NCI-H2227 treated with DMSO at 0.1 percent for 48 hours (cell line): ENCODE results near the gene STIM2.
"Not testable (repeated sequence)": the region's sequence is repeated elsewhere in the genome, so short reads cannot be mapped to it uniquely, and the experiment has no call there.

Source experiments
- DNase-seq: peaks from one replicate; lab custom pipeline; 2025; lab: John Stamatoyannopoulos, UW

The STIM2 gene

DNA sequence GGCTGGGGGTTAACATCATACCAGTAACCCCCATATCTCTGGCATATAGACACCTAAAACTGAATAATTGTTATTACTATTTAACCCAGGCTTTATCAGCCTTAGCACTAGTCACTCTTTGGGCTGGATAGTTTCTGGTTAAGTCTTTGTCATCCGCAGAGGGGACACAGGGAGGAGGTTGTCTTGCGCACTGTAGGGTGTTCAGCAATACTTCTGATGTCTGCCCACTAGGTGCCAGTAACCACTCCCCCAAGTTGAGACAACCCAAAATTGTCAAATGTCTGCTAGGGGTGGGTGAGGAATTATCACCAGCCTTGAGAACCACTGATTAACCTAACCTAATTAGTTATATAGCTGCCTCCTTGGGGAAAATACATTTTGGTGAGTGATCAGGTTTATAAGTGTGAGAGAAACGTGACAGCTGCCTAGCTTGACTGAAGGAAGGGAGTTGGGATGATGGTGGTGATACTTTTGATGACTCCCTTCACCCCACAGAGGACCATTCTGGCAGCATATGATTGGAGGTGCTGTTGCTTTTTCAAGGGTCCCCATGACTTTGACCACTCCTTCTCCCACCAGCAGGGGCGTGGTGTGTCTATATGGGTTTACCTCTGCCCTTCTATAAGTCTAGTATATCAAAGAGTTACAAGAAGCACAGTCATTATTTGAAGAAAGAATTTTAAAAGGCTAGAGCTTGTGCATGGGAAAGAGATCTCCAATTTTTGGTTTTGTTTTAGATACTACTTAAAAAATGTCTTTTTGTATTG, 140.9 kb downstream of the STIM2 start:
- DNase-seq = no peak

DNA sequence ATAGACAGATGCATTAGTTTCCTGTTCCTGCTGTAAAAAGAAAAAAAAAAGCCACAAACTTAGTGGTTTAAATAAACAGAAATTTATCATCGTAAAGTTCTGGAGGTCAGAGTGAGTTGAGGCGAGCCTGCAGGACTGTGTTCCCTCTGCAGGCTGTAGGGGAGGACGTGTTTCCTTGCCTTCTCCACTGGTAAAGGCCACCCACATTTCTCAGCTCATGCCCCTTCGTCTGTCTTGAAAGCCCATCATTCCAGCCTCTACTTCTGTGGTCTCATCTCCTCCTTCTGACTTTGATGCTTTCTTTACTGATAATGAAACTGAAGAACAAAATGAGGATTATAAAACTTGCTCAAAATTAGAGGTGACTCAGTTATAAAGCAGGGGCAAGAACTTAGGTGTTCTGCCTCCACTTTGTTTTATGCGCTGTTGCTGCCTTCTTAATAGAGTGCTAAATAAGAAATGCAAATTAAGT, 143.0 kb downstream of the STIM2 start:
- DNase-seq = no peak

DNA sequence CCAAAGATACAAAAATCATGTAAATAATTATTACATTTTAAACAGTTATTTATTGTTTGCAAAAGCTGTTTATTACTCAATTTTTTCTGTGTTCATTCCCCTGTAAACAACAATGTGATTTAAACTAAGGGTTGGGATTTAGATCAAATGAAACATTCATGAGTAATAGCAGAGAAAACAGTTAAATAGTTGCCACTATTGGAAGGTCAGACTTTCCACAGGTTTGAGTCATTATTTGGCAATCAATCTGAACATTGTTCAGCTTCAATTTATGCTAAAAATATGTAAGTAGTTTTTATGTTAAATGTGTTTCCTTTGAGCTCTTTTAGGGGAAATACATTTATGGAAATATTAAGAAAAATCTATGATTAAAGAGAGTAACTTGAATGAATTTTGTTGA, 144.9 kb downstream of the STIM2 start:
- no peak for DNase-seq

DNA sequence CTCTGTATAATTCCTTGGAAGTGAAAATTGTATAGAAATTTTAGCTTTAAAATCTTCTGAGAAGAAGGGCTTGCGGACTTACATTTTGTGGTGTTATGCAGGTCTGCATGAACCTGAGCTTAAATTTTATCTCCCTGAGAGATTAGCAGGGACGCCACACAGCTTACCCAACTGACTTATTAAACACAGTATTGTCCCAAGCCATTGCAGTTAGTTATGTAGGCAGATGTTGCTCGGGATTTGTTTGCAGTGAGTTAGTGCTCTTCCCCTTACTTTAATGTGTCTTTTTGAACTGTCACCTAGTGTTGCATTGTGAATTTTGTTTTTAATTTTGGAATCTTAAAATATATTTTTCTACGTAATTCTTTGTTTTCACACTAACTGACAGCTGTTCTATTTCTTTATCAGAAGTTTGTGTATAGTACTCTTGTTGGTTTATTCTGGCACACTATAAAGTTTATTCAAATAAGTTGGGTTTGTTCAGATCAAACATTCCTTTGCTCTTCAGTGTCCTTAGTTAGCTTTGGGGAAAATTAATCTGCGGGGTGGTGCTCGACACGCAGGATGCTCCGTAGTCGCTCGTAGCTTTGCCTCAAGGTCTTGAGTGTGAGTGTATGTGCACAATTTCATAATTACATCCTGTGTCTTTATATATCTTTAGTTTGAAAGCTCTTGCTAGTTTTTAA, 145.4 kb downstream of the STIM2 start:
- DNase-seq = no peak

DNA sequence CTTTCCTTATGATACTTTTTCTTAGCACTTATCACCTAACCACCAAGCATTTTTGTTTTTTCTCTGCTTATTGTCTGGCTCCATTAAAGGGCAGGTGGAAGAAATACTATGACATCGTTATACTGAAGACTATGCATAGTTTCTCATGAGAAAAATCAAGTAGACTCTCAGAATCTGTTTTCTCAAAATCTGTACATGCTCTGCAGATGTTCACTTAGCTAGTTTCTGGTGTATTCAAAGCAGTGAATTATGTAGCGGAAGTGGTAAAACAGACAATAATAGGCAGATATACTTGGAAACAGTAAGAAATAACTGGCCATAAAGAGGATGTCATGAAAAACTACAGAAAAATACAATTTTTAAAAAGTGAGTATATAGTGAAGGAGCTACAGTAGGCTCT, 146.0 kb downstream of the STIM2 start:
- DNase-seq = no peak

GRCh38 chr4:27007507-27007906, 146.9 kb downstream of the STIM2 start:
- no peak for DNase-seq

- no peak for DNase-seq
Observed at GRCh38 chr4:27008679-27009078, 148.0 kb downstream of the STIM2 start.

- no peak for DNase-seq
Observed at GRCh38 chr4:27009539-27009938, 148.9 kb downstream of the STIM2 start.

GRCh38 chr4:27010334-27010940, 149.8 kb downstream of the STIM2 start:
- DNase-seq = peak; percentile 39

- DNase-seq = no peak
Observed at GRCh38 chr4:27011401-27011800, 150.8 kb downstream of the STIM2 start.

- DNase-seq = no peak
Observed at GRCh38 chr4:27013012-27013411, 152.4 kb downstream of the STIM2 start.

DNA sequence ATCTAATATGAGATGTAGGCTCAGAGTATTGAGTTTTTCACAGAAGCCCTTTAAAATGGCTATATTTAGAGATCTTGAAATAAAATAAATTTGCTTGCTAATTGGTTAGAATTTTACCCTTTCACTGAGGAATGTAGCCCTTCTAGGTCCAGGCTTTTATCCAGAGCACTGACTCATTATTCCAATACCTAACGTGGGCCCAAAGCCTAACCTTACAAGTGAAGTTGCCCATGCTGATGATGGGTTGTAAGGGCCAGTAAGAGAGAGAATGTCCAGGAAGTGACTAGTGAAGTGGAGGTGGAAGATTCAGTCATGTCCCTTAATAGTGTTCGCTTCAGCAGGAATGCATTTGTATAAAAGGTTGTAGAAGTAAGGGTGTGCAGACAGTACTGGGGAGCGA, 155.9 kb downstream of the STIM2 start:
- no peak for DNase-seq

DNA sequence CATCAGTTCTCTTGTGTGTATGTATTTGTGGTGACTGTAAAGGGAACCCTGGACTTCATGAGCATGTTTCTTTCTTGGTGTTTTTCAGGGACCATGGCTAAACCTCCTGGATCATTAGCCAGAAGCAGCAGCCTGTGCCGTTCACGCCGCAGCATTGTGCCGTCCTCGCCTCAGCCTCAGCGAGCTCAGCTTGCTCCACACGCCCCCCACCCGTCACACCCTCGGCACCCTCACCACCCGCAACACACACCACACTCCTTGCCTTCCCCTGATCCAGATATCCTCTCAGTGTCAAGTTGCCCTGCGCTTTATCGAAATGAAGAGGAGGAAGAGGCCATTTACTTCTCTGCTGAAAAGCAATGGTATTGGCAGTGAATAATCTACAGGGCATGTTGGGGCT, 157.0 kb downstream of the STIM2 start:
- DNase-seq = no peak

DNA sequence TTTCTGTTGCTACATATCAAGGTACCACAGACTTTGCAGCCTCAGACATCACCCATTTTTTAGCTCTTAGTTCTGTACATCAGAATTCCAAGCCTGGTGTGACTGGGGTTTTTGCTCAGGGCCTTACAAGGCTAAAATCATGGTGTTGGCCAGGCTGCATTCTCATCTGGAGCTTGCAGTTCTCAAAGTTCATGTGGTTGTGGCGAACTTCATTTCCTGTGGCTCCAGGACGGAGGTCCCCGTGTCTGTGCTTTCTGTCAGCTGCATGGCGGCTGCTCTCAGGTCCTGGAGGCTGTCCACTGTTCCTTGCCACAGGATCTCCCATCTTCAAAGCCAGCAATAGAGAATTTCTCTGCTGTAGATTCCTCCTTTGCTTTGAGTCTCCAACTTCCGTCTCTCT, 157.4 kb downstream of the STIM2 start:
- DNase-seq = no peak

DNA sequence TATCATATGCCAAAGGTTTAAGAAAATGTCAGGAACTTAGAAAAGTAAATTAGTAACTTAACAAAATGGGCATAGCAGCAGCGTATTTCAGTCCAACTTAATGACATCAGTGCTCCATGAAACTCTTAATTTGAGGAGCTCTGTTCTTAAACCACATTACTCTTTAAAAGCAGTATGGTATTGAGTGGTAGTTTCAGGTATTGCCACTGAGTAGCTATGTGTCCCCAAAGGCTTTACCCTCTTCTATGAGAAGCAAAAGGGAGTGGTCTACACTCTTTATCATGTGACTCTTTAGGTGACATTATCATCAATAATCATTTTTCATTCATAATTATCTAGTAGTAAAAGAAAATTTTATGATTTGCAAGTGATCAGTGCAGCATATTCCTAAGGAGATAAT, 158.3 kb downstream of the STIM2 start:
- no peak for DNase-seq

GRCh38 chr4:27019766-27020165, 159.1 kb downstream of the STIM2 start:
- DNase-seq = no peak

- DNase-seq = no peak
Observed at GRCh38 chr4:27020203-27020602, 159.6 kb downstream of the STIM2 start.

DNA sequence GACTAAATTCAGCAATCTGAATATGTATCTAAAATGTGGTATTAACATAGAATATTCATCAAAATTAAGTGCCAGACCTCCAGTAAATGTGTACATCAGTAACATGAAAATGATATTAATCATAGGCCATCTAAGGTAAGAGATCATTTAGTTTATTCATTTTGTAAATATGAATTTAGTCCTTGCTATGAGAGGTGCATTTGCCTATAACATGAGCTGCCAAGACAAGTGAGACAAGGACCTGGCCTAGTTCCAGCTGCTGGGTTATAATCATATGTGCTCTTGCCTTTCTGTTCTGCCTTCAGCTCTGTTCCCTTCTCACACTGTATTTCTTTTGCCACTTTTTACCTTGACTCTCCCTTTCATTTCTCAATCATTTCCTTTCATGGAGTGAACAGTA, 160.0 kb downstream of the STIM2 start:
- DNase-seq = no peak

DNA sequence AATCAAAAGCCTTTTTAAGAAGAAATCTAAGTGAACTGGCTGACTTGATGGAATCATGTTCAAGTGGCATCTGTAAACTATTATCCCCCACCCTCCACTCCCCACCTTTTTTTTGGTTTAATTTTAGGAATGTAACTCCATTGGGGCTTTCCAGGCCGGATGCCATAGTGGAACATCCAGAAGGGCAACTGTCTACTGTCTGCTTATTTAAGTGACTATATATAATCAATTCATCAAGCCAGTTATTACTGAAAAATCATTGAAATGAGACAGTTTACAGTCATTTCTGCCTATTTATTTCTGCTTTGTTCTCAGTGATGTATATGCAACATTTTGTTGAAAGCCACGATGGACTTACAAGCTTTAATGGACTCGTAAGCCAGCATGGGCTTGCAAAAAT, 162.3 kb downstream of the STIM2 start:
- no peak for DNase-seq

DNA sequence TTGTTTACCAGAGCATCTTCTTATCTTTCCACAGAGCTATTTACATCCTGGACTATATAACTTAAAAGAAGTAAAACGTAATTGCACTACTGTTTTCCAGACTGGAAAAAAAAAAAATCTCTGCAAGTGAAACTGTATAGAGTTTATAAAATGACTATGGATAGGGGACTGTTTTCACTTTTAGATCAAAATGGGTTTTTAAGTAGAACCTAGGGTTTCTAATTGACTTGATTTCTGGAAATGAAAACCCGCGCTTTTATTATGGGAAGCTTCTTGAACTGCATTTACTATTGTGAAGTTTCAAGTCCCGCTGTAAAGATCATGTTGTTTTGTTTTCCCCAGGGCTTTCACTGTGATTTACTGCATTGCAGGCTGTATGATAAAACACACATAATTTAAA, 162.7 kb downstream of the STIM2 start:
- DNase-seq = no peak

GRCh38 chr4:27024805-27025204, 164.2 kb downstream of the STIM2 start:
- no peak for DNase-seq

GRCh38 chr4:27027428-27027827, 166.8 kb downstream of the STIM2 start:
- DNase-seq = no peak

DNA sequence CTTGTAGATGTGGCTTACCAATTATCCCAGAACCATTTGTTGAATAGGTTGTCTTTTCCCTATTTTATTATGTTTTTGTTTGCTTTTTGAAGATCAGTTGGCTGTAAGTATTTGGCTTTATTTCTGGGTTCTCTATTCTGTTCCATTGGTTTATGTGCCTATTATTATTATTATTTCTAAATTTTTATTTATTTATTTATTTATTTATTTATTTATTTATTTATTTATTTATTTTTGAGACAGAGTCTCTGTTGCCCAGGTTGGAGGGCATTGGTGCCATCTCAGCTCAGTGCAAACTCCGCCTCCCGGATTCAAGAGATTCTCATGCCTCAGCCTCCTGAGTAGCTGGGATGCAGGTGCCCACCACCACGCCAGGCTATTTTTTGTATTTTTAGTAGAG, 174.5 kb downstream of the STIM2 start:
- DNase-seq = not testable (repeated sequence)
